ENCODE measurements around the gene SAMHD1. TPM values are rescaled to one million over a fixed set of nuclear protein-coding genes. Genes with fewer than 3 reads are reported as not detected.
A peak's percentile ranks its signal among the peaks of the same experiment; 100 is the strongest.

SAMHD1 gene
- total RNA-seq, 1 donor from 2014 or later = 293 TPM

- no peaks in the 10 kb centered on the region for H3K9me3 ChIP-seq
- intact Hi-C loops (cut with DNase I) = no loop called here
- no peak overlapping the region for H3K4me3 ChIP-seq
- TF ChIP-seq, protein P1, sequence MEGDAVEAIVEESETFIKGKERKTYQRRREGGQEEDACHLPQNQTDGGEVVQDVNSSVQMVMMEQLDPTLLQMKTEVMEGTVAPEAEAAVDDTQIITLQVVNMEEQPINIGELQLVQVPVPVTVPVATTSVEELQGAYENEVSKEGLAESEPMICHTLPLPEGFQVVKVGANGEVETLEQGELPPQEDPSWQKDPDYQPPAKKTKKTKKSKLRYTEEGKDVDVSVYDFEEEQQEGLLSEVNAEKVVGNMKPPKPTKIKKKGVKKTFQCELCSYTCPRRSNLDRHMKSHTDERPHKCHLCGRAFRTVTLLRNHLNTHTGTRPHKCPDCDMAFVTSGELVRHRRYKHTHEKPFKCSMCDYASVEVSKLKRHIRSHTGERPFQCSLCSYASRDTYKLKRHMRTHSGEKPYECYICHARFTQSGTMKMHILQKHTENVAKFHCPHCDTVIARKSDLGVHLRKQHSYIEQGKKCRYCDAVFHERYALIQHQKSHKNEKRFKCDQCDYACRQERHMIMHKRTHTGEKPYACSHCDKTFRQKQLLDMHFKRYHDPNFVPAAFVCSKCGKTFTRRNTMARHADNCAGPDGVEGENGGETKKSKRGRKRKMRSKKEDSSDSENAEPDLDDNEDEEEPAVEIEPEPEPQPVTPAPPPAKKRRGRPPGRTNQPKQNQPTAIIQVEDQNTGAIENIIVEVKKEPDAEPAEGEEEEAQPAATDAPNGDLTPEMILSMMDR (IDR thresholded peaks at IDR 0.05) = no peak
- H3K27me3 ChIP-seq (ENCODE audit: low read depth) = no peaks in the 10 kb centered on the region
- no peaks in the 10 kb centered on the region for H3K36me3 ChIP-seq
- ATAC-seq = peak; percentile 53 to 59
- peak overlapping the region; percentile 81 for H3K27ac ChIP-seq
- H3K4me1 ChIP-seq = peaks cover 74% of the 10 kb centered on the region
- DNase-seq = no peak
These were observed 99.3 kb downstream of the SAMHD1 start for GRCh38 chr20:36852187-36852586.

- peaks cover 74% of the 10 kb centered on the region for H3K4me1 ChIP-seq
- DNase-seq = no peak
- no peak for ATAC-seq
- no peak overlapping the region for H3K4me3 ChIP-seq
- H3K27me3 ChIP-seq (ENCODE audit: low read depth) = no peaks in the 10 kb centered on the region
- TF ChIP-seq, protein P1 (IDR thresholded peaks at IDR 0.05) = no peak
- peak overlapping the region; percentile 81 for H3K27ac ChIP-seq
- intact Hi-C loops (cut with DNase I) = no loop called here
- no peaks in the 10 kb centered on the region for H3K9me3 ChIP-seq
- H3K36me3 ChIP-seq = no peaks in the 10 kb centered on the region
These were observed 100.0 kb downstream of the SAMHD1 start for GRCh38 chr20:36851490-36851889.

- intact Hi-C loops (cut with DNase I) = no loop called here
- no peak overlapping the region for H3K27ac ChIP-seq
- no peak overlapping the region for H3K4me3 ChIP-seq
- H3K36me3 ChIP-seq = no peaks in the 10 kb centered on the region
- TF ChIP-seq, protein P1 (IDR thresholded peaks at IDR 0.05) = no peak
- peaks cover 70% of the 10 kb centered on the region for H3K4me1 ChIP-seq
- ATAC-seq = no peak
- DNase-seq = no peak
- no peaks in the 10 kb centered on the region for H3K27me3 ChIP-seq (ENCODE audit: low read depth)
- no peaks in the 10 kb centered on the region for H3K9me3 ChIP-seq
These were observed 100.7 kb downstream of the SAMHD1 start for GRCh38 chr20:36850759-36851158.

DNA sequence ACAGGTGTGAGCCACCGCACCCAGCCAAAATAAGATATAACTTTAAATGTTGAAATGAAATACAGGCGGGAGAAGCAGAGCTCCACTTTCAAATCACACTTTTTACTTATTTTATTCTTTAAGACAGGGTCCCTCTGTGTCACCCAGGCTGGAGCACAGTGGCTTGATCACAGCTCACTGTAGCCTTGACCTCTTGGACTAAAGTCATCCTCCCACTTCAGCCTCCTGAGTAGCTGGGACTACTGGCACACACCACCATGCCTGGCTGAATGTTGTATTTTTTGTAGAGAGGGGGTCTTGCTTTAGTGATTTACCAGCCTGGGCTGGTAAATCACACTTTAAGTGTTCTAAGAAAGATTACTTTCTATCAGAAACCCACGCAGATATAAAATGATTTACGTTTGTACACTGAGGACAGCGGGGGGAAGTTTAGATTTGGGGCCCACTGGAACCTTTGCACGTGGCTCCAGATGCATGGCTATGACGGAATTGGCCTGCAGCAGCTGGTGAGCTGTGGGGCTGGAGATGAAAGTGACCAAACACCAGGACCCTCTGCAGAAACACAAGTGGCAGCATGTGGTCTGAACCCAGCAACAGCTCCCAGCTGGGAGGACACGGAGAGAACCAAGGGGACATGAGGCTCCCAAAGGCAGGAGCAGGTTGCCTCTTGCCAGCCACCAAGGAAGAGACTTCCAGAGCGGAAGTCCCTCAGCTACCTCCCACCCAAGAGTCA is 102.0 kb downstream of the SAMHD1 start:
- Histone ChIP-seq H3K9me3 (no peaks in the 10 kb centered on the region), H3K4me3 (no peak overlapping the region), H3K4me1 (peaks cover 69% of the 10 kb centered on the region), H3K36me3 (no peaks in the 10 kb centered on the region), H3K27me3 (ENCODE audit: low read depth) (no peaks in the 10 kb centered on the region), H3K27ac (peak overlapping the region; percentile 77)
- TF ChIP-seq, protein P1 (IDR thresholded peaks at IDR 0.05) = no peak
- no peak for ATAC-seq
- intact Hi-C loops (cut with DNase I) = no loop called here
- DNase-seq = no peak

GRCh38 chr20:36848677-36849076 is 102.8 kb downstream of the SAMHD1 start:
- Histone ChIP-seq H3K36me3 (no peaks in the 10 kb centered on the region), H3K4me1 (peaks cover 69% of the 10 kb centered on the region), H3K27ac (peak overlapping the region; percentile 77), H3K4me3 (no peak overlapping the region), H3K9me3 (no peaks in the 10 kb centered on the region), H3K27me3 (ENCODE audit: low read depth) (no peaks in the 10 kb centered on the region)
- ATAC-seq (no peak), DNase-seq (no peak)
- intact Hi-C loops (cut with DNase I) = no loop called here
- TF ChIP-seq, protein P1 (IDR thresholded peaks at IDR 0.05) = no peak
